ENCODE data around the gene BDKRB2.

- TF ChIP-seq CTCF (conservative IDR thresholded peaks at IDR 0.05; ENCODE audit: low read length) (no peak), EZH2phosphoT487 (IDR thresholded peaks at IDR 0.05; ENCODE audit: borderline replicate concordance) (no peak)
These were observed 51.1 kb downstream of the BDKRB2 start, which contains the start of gene BDKRB1 for GRCh38 chr14:96255501-96256366.

Measured in Loucy (cell line).